ENCODE measurements around the gene KRTAP1-4. TPM values are rescaled to one million over a fixed set of nuclear protein-coding genes. Genes with fewer than 3 reads are reported as not detected.

The KRTAP1-4 gene
- total and polyA plus RNA-seq, 2 of the 8 experiments (the other 6 are each of a cell fraction or from before 2014, with no cell fraction given), result not detected

DNA sequence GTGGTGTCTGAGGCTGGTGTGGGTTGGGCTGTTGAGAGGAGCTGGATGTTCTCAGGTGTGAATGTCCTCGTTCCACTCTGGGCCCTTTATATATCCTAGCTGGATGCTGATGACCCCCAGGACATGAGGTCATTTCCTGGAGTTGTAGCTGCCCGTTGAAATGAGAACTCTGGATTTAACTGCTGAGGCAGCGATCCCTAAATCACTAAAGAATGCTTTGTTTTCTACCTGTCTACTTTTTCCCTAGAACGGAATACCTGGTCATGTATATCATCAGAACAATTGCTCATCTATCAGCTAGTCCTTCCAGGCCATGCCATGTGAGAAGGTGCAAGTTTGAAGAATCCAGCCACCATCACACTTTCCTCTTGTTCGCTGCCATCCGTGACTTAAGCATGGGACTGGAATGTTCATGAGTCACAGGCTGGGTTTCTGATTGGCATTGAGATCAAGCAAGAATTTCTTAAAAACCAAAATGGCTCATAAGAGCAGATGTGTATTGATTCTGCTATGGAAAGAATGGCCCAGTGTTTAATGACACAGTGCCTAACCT, 30.1 kb upstream of the KRTAP1-4 start, which contains the start of gene KRTAP2-3:
Gene KRTAP2-3 (minus strand): TSS at position 63 of the 553 bp plus-strand sequence. CDS start 64 bp downstream, outside the sequence.
- Histone ChIP-seq H3K79me2 (ENCODE audit: control insufficient read depth in 1 of 2, insufficient read depth in 2 of 2, low read length in 2 of 2) (no peaks in the 10 kb centered on the region), H3K4me1 (replicated peaks in 1 of 4; ENCODE audit: control insufficient read depth in 3 of 4, insufficient read depth in 4 of 4, low read length in 3 of 4) (no peaks in the 10 kb centered on the region), H2BK120ac (replicated peaks; ENCODE audit: low read depth, low read length) (no peak within 1 kb of the TSS), H3K9me3 (ENCODE audit: insufficient read depth in 2 of 2, low read depth in 1 of 2, low read length in 1 of 2) (0 out of 4 replicates have a peak, but pooled peaks cover 0 to 4% of the 10 kb centered on the region in 2 experiments), H3K56ac (replicated peaks; ENCODE audit: insufficient read length, low read depth, low read length) (no peak within 1 kb of the TSS), H3K18ac (ENCODE audit: extremely low read depth, low read length) (no peak within 1 kb of the TSS), H3K23ac (ENCODE audit: insufficient read length) (no peak within 1 kb of the TSS), H3K27ac (ENCODE audit: low read depth, low read length) (no peak within 1 kb of the TSS), H3K14ac (ENCODE audit: insufficient read length) (no peak within 1 kb of the TSS), H3K4me3 (ENCODE audit: extremely low read depth in 1 of 4, insufficient read depth in 2 of 4, low read depth in 3 of 4, low read length in 4 of 4) (no peak within 1 kb of the TSS), H2AK5ac (ENCODE audit: low read depth, low read length) (no peak within 1 kb of the TSS), H4K20me1 (replicated peaks in 1 of 2; ENCODE audit: control insufficient read depth in 1 of 2, insufficient read depth in 2 of 2, low read length in 2 of 2) (no peaks in the 10 kb centered on the region), H2BK20ac (ENCODE audit: low read length) (no peak within 1 kb of the TSS), H3K4me2 (ENCODE audit: insufficient read depth in 1 of 2, low read depth in 2 of 2, low read length in 2 of 2) (no peak within 1 kb of the TSS), H3K9ac (replicated peaks in 1 of 4; ENCODE audit: extremely low read depth in 1 of 4, low read depth in 3 of 4, low read length in 3 of 4) (no peak within 1 kb of the TSS), H3K27me3 (replicated peaks in 1 of 4; ENCODE audit: control insufficient read depth in 3 of 4, extremely low read depth in 1 of 4, insufficient read depth in 3 of 4, low read length in 3 of 4) (no peaks in the 10 kb centered on the region), H3K23me2 (ENCODE audit: low read depth, low read length) (no peaks in the 10 kb centered on the region), H4K8ac (ENCODE audit: extremely low read depth, insufficient read depth, low read length) (no peak within 1 kb of the TSS), H3K4ac (replicated peaks; ENCODE audit: insufficient read length, low read depth, low read length) (no peak within 1 kb of the TSS), H2BK5ac (ENCODE audit: low read depth, low read length) (no peak within 1 kb of the TSS), H2BK12ac (ENCODE audit: low read depth, low read length) (no peak within 1 kb of the TSS), H4K91ac (replicated peaks; ENCODE audit: insufficient read length, low read length) (no peak within 1 kb of the TSS), H4K5ac (ENCODE audit: insufficient read length, low read depth, low read length) (no peak within 1 kb of the TSS), H2BK15ac (ENCODE audit: low read length) (no peak within 1 kb of the TSS), H2AFZ (ENCODE audit: low read length) (no peak within 1 kb of the TSS), H3K79me1 (ENCODE audit: low read depth, low read length) (no peaks in the 10 kb centered on the region), H3K36me3 (ENCODE audit: control insufficient read depth in 2 of 4, insufficient read depth in 4 of 4, low read length in 3 of 4) (no peaks in the 10 kb centered on the region)
- no peak for FAIRE-seq
- DNase-seq (ENCODE audit: low read depth in 1 of 2, low spot score in 2 of 2), result no peak
- CTCF ChIA-PET (ENCODE audit: partially characterized antibody), result interaction anchor here (0.9 kb wide), 1 partner anchor 12 kb away, joined by 3 read pairs; no protein-coding TSS in a partner anchor
- POLR2A ChIA-PET (ENCODE audit: partially characterized antibody), result no interaction called here
- 91% methylated on average over 6 of the region's 6 CpGs; no CpG with 5 or more reads in 1 of the 2 experiments for WGBS, 2 experiments (ENCODE audit: extremely low coverage in 1 of 2, insufficient coverage in 1 of 2, insufficient read length in 1 of 2, insufficient replicate concordance in 2 of 2, low coverage in 1 of 2, low lambda C conversion rate in 2 of 2, missing lambda C conversion rate in 1 of 2)
- TF ChIP-seq RBBP5 (IDR thresholded peaks at IDR 0.05; ENCODE audit: borderline replicate concordance, low read depth, low read length) (no peak), TCF12 (IDR thresholded peaks at IDR 0.05; ENCODE audit: low read depth, low read length) (no peak), GABPA (IDR thresholded peaks at IDR 0.05; ENCODE audit: borderline replicate concordance, insufficient read depth, low read length) (no peak), POU5F1 (IDR thresholded peaks at IDR 0.05; ENCODE audit: low read depth, low read length) (no peak), CHD2 (IDR thresholded peaks at IDR 0.05; ENCODE audit: low read length) (no peak), POLR2AphosphoS5 (IDR thresholded peaks at IDR 0.05; ENCODE audit: low read depth, low read length) (no peak), SP4 (IDR thresholded peaks at IDR 0.05; ENCODE audit: low read length) (no peak)
- TF ChIP-seq, protein P1, sequence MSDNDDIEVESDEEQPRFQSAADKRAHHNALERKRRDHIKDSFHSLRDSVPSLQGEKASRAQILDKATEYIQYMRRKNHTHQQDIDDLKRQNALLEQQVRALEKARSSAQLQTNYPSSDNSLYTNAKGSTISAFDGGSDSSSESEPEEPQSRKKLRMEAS (IDR thresholded peaks at IDR 0.05), result no peak

Measured in H1 (cell line).